Upper lobe of right lung (tissue), 1 donor: ENCODE data around the gene MCUR1. TPM values are rescaled to one million over a fixed set of nuclear protein-coding genes. Genes with fewer than 3 reads are reported as not detected.
"Not testable (repeated sequence)": the region's sequence is repeated elsewhere in the genome, so short reads cannot be mapped to it uniquely, and the experiment has no call there.

ENCODE experiments used
- ATAC-seq: fragments of 200-7000 bp; cut with Tn5 transposase; one replicate; pipeline ENCODE4 v1.9.1; 2020; ENCODE audit warnings: mild to moderate bottlenecking, moderate library complexity
- DNase-seq: peaks from one replicate; pipeline ENCODE4 v3.0.0-alpha.2; 2020
- H3K27ac ChIP-seq: fragments of 200-600 bp; one replicate; pipeline ENCODE4 v1.8.0; 2022
- H3K27me3 ChIP-seq: fragments of 200-600 bp; one replicate; pipeline ENCODE4 v1.8.0; 2022; ENCODE audit warnings: mild to moderate bottlenecking
- H3K36me3 ChIP-seq: fragments of 200-600 bp; one replicate; pipeline ENCODE4 v1.8.0; 2022
- H3K4me1 ChIP-seq: fragments of 200-600 bp; one replicate; pipeline ENCODE4 v1.8.0; 2022
- H3K4me3 ChIP-seq: fragments of 200-600 bp; one replicate; pipeline ENCODE4 v1.8.0; 2022; ENCODE audit warnings: mild to moderate bottlenecking
- H3K9me3 ChIP-seq: fragments of 200-600 bp; one replicate; pipeline ENCODE4 v1.8.0; 2022
- intact Hi-C: fragments of 100-400 bp; cut with DNase I; formaldehyde crosslinking; loops from one replicate; pipeline ENCODE4 v1.11.0; 2022
- total RNA-seq: library from RNA; stranded (reverse); fragmentation: NEBNext Ultra II Directional; extraction: Animal tissue kit (Norgen Biotek cat#: 25700); gene quantifications from one replicate; pipeline ENCODE4 v1.2.1, GENCODE V29; 2021
- TF ChIP-seq, protein P1 (sequence below): fragments of 200-600 bp; IDR thresholded peaks from one replicate; pipeline ENCODE4 v1.8.0; 2022; ENCODE audit warnings: antibody characterized with exemption
- donor health status: DM: no; HTN: yes; CAD: no; lungs with severe emphysema.

MCUR1 gene
- total RNA-seq, 1 donor from 2014 or later, result 35.0 TPM

DNA sequence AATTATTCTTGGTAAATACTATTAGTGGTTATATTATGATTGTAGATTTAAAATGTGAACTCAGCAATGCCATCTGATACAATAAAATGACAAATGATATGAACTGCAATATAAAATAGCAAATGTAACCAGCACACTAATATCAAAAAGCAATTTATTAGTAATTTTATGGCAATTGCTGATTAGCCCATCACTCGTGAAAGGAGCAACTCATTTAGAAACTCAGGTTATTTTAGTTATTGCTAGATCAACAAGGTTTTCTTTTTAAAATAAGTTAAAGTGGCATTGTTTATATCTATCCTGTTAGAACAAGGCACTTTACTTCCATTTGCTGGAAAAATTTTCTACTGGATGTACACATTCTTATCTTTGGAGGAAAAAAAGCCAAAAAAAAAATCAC lies 18.4 kb upstream of the MCUR1 start:
- Histone ChIP-seq H3K4me1 (no peaks in the 10 kb centered on the region), H3K27ac (no peak overlapping the region), H3K27me3 (no peaks in the 10 kb centered on the region), H3K36me3 (no peaks in the 10 kb centered on the region), H3K4me3 (no peak overlapping the region), H3K9me3 (no peaks in the 10 kb centered on the region)
- no peak for DNase-seq
- TF ChIP-seq, protein P1, sequence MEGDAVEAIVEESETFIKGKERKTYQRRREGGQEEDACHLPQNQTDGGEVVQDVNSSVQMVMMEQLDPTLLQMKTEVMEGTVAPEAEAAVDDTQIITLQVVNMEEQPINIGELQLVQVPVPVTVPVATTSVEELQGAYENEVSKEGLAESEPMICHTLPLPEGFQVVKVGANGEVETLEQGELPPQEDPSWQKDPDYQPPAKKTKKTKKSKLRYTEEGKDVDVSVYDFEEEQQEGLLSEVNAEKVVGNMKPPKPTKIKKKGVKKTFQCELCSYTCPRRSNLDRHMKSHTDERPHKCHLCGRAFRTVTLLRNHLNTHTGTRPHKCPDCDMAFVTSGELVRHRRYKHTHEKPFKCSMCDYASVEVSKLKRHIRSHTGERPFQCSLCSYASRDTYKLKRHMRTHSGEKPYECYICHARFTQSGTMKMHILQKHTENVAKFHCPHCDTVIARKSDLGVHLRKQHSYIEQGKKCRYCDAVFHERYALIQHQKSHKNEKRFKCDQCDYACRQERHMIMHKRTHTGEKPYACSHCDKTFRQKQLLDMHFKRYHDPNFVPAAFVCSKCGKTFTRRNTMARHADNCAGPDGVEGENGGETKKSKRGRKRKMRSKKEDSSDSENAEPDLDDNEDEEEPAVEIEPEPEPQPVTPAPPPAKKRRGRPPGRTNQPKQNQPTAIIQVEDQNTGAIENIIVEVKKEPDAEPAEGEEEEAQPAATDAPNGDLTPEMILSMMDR, result no peak
- no peak for ATAC-seq
- intact Hi-C loops, result no loop called here

DNA sequence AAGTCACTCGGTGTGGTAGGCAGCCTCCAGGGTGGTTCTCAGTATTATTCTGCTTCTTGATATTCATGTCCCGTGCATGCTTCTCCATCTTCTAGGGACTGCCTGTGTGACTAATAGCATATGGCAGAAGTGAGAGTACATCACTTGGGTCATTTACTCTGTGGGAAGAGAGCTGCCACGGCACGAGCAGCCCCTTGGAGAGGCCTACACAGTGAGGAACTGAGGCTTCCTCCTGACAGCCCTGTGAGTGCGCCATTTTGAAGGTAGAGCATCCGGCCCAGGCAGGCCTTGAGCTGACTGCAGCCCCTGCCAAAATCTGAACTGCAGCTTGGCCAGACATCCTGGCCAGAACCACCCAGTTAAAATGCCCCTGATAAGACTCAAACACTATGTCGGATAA lies 17.3 kb upstream of the MCUR1 start:
- Histone ChIP-seq H3K9me3 (no peaks in the 10 kb centered on the region), H3K4me1 (no peaks in the 10 kb centered on the region), H3K27me3 (no peaks in the 10 kb centered on the region), H3K4me3 (no peak overlapping the region), H3K36me3 (no peaks in the 10 kb centered on the region), H3K27ac (no peak overlapping the region)
- intact Hi-C loops, result no loop called here
- no peak for ATAC-seq
- no peak for DNase-seq
- TF ChIP-seq, protein P1, result no peak

DNA sequence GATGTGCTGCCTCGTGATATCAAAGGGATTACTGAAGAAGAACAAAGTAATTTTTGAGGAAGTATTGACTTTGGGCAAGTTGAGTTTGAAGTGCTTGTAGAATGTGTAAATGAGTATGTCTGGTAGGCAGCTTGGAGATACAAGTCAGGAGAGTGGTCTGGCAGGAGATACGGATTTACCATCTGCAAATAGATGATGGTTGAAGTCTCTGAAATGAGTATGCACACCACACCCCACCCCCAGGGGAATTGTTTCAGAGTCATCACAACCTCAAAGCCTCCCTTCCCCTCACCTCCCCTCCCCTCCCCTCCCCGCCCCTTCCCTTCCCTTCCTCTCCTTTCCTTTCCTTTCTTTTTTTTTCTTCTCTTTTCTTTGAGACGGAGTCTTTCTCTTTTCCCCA lies 16.4 kb upstream of the MCUR1 start:
- no peak for ATAC-seq
- H3K36me3 ChIP-seq, result no peaks in the 10 kb centered on the region
- no peaks in the 10 kb centered on the region for H3K4me1 ChIP-seq
- no peaks in the 10 kb centered on the region for H3K27me3 ChIP-seq
- TF ChIP-seq, protein P1, result no peak
- intact Hi-C loops, result no loop called here
- DNase-seq, result no peak
- H3K4me3 ChIP-seq, result no peak overlapping the region
- H3K27ac ChIP-seq, result no peak overlapping the region
- H3K9me3 ChIP-seq, result no peaks in the 10 kb centered on the region

DNA sequence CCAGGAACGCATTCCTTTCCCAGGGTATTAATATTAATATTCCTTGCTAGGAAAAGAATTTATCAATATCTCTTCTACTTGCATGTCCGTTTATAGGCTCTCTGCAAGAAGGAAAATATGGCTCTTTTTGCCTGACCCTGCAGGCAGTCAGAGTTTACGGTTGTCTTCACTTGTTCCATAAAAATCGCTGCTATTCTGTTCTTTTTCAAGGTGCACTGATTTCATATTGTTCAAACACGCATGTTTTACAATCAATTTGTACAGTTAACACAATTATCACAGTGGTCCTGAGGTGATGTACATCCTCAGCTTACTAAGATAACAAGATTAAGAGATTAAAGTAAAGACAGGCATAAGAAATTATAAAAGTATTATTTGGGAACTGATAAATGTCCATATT lies 15.1 kb upstream of the MCUR1 start:
- H3K27me3 ChIP-seq, H3K9me3 ChIP-seq, H3K4me1 ChIP-seq, DNase-seq, H3K36me3 ChIP-seq, H3K4me3 ChIP-seq, ATAC-seq, H3K27ac ChIP-seq, intact Hi-C loops: not testable (repeated sequence)

DNA sequence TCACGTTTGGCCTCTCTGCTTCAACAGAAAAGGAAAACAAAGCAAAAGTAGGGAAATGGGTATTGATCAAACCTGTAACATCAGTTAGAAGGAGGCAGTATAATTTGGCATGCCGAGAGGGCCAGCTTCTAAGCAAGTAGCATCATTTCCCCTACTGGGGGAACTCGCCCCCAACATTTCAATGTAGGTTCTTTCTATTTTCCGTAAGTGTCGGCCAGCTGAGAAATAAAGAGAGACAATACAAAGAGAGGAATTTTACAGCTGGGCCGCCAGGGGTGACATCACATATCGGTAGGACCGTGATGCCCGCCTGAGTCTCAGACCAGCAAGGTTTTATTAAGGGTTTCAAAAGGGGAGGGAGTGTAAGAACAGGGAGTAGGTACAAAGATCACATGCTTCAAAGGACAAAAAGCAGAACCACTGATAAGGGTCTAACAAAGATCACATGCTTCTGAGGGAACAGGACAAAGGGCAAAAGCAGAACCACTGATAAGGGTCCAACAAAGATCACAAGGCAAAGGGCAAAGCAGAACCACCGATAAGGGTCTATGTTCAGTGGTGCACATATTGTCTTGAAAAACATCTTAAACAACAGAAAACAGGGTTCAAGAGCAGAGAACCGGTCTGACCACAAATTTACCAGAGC lies 14.4 kb upstream of the MCUR1 start:
- ATAC-seq, intact Hi-C loops: not testable (repeated sequence)

DNA sequence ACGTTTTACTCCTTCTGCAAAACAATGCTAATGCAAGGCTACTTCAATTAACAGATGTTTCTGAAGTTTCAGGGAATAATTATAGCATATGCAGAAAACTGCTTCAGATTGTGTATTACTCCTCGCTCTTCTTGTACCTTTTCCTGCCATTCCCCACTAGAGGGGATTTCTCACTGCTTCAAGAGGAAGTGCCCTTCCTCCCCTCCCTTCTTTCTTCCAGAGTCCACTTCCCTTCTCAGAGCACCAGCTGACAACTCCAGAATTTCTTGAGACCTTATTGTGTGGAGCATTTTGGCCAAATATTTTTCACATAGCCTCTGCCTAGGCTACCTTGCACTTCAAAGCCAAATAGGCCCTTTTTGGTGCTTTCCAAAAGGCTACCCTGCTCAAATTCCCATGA lies 12.7 kb upstream of the MCUR1 start:
- ATAC-seq (no peak), DNase-seq (no peak)
- Histone ChIP-seq H3K4me1 (no peaks in the 10 kb centered on the region), H3K27me3 (no peaks in the 10 kb centered on the region), H3K36me3 (no peaks in the 10 kb centered on the region), H3K4me3 (no peak overlapping the region), H3K9me3 (no peaks in the 10 kb centered on the region), H3K27ac (no peak overlapping the region)
- intact Hi-C loops, result no loop called here
- TF ChIP-seq, protein P1, result no peak

More for the DNA sequence above, 14.4 kb upstream of the MCUR1 start:
- H3K4me1 ChIP-seq, H3K4me3 ChIP-seq, H3K9me3 ChIP-seq, H3K27ac ChIP-seq, H3K36me3 ChIP-seq, H3K27me3 ChIP-seq, DNase-seq: not testable (repeated sequence)

DNA sequence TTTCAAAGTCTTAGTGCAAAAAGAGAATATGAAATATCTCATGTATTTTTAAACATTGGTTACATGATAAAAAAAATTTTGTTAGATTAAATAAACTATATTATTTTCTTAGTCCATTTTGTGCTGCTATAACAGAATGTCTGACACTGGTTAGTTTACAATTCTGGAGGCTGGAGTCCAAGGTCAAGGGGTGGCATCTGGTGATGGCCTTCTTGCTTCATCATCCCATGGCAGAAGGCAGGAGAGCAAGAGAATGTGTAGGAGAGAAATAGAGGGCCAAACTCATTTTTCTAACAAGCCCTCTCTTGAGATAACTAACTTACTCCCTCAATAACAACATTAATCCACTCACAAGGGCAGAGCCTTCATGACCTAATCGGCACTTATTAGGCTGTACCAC lies 11.5 kb upstream of the MCUR1 start:
- ATAC-seq (no peak), DNase-seq (no peak)
- Histone ChIP-seq H3K4me1 (no peaks in the 10 kb centered on the region), H3K27ac (no peak overlapping the region), H3K9me3 (no peaks in the 10 kb centered on the region), H3K36me3 (no peaks in the 10 kb centered on the region), H3K4me3 (no peak overlapping the region), H3K27me3 (no peaks in the 10 kb centered on the region)
- TF ChIP-seq, protein P1, result no peak
- intact Hi-C loops, result no loop called here
